Natural killer cell (primary cell): Measurements from ENCODE around the gene ACTN3. TPM values are rescaled to one million over a fixed set of nuclear protein-coding genes. Genes with fewer than 3 reads are reported as not detected.

Experiments
- ATAC-seq, 3 donors: fragments of 150-1000 bp in 2 of 3; fragments of 200-7000 bp in 1 of 3; cut with Tn5 transposase; 1 replicate in 1 of 3; 2 replicates in 2 of 3; pipeline ENCODE4 v1.10.0; 2021; ENCODE audit warnings: mild to moderate bottlenecking in 2 of 3, moderate library complexity in 2 of 3
- DNase-seq, 2 donors: peaks; one replicate each; pipeline versions ENCODE4 v3.0.0 to v3.0.0-alpha.2; 2013 to 2021; ENCODE audit warnings: mixed read lengths in 1 of 2
- H3K27ac ChIP-seq: one replicate; pipeline ENCODE4 v1.5.1; 2013; ENCODE audit warnings: mild to moderate bottlenecking, low read length
- H3K27me3 ChIP-seq: one replicate; pipeline ENCODE4 v1.6.1; 2013; ENCODE audit warnings: low read length; ENCODE audit not compliant: control insufficient read depth, insufficient read depth
- H3K36me3 ChIP-seq: one replicate; pipeline ENCODE4 v1.6.1; 2013; ENCODE audit warnings: low read length; ENCODE audit not compliant: control insufficient read depth, insufficient read depth
- H3K4me1 ChIP-seq: one replicate; pipeline ENCODE4 v1.6.1; 2013; ENCODE audit warnings: low read length; ENCODE audit not compliant: control insufficient read depth, insufficient read depth
- H3K4me3 ChIP-seq: one replicate; pipeline ENCODE4 v1.5.1; 2013; ENCODE audit warnings: low read length
- H3K9me3 ChIP-seq: one replicate; pipeline ENCODE4 v1.6.1; 2013; ENCODE audit warnings: low read length; ENCODE audit not compliant: control insufficient read depth, insufficient read depth
- H3K27ac Mint-ChIP-seq, 2 donors: one replicate each; pipeline ENCODE4 v1.8.0; 2022; ENCODE audit warnings: mild to moderate bottlenecking in 2 of 2, mixed read lengths in 2 of 2, moderate library complexity in 1 of 2
- H3K27me3 Mint-ChIP-seq, 2 donors: one replicate each; pipeline ENCODE4 v1.8.0; 2022; ENCODE audit warnings: low read depth in 2 of 2, mixed read lengths in 2 of 2
- H3K36me3 Mint-ChIP-seq: one replicate; pipeline ENCODE4 v1.8.0; 2022; ENCODE audit warnings: mixed read lengths
- H3K4me1 Mint-ChIP-seq, 2 donors: one replicate each; pipeline ENCODE4 v1.8.0; 2022; ENCODE audit warnings: mixed read lengths in 2 of 2
- H3K4me3 Mint-ChIP-seq: one replicate; pipeline ENCODE4 v1.8.0; 2022; ENCODE audit warnings: mild to moderate bottlenecking, moderate library complexity, mixed read lengths
- H3K9me3 Mint-ChIP-seq, 2 donors: one replicate each; pipeline ENCODE4 v1.8.0; 2022; ENCODE audit warnings: mixed read lengths in 2 of 2
- CTCF ChIP-seq: fragments of 200-600 bp; IDR thresholded peaks from one replicate; pipeline ENCODE4 v1.8.0; 2022; ENCODE audit warnings: antibody characterized with exemption
- WGBS: methylation state at CpG from one replicate; pipeline ENCODE4 v1.1.7; 2013; ENCODE audit warnings: missing lambda C conversion rate; ENCODE audit not compliant: insufficient coverage; 5-methylcytosine and 5-hydroxymethylcytosine counted together
- intact Hi-C: fragments of 100-400 bp; cut with micrococcal nuclease; formaldehyde crosslinking; loops from one replicate; pipeline ENCODE4 v1.14.2; 2022
- total RNA-seq, 4 donors: library from RNA; stranded (reverse); fragments of 120-200 nt in 1 of 4; gene quantifications; one replicate each; pipeline versions ENCODE4 v1.2.3 to v1.2.4, GENCODE V29; 2013 to 2022

The ACTN3 gene
- total RNA-seq, 3 donors from 2014 or later (not counting 1 experiment from before 2014, with no cell fraction given), result 0.33 to 1.00 (median 0.50) TPM

- no peaks in the 10 kb centered on the region for H3K9me3 ChIP-seq
- peak within 1 kb of the TSS; percentile 52 for H3K4me3 ChIP-seq
- Mint-ChIP-seq H3K36me3 (no peaks in the 10 kb centered on the region), H3K27me3 (no peaks in the 10 kb centered on the region), H3K9me3 (no peaks in the 10 kb centered on the region), H3K4me1 (peaks cover 31 to 33% of the 10 kb centered on the region in 2 donors), H3K4me3 (peak within 1 kb of the TSS; percentile 100), H3K27ac (peak within 1 kb of the TSS; percentile 98 to 100)
- peak; percentile 72 for TF ChIP-seq CTCF
- WGBS, result 18% methylated on average over 68 of the region's 68 CpGs
- H3K36me3 ChIP-seq, result no peaks in the 10 kb centered on the region
- intact Hi-C loops, result loop anchor here (1.0 kb wide), 3 partner anchors 24 to 86 kb away; partner anchors contain the start of genes RBM14 and RBM4
- peak within 1 kb of the TSS; percentile 63 for H3K27ac ChIP-seq
- DNase-seq, result peak; percentile 98 to 99
- H3K4me1 ChIP-seq, result peaks cover 20% of the 10 kb centered on the region
- H3K27me3 ChIP-seq, result no peaks in the 10 kb centered on the region
- peak; percentile 96 to 97 (median 96) for ATAC-seq
These were observed 46.0 kb downstream of the ACTN3 start, which contains the start of the genes CCDC87 and CCS for GRCh38 chr11:66592457-66593302. TSS of gene CCDC87 (minus strand) at chr11:66593063. CDS start at chr11:66593015, 48 bp downstream. TSS of gene CCS (plus strand) at chr11:66593185. CDS start at chr11:66593262, 77 bp downstream.

GRCh38 chr11:66593303-66593635 is 46.6 kb downstream of the ACTN3 start:
- Mint-ChIP-seq H3K4me3 (peak overlapping the region; percentile 100), H3K27me3 (no peaks in the 10 kb centered on the region), H3K27ac (peak overlapping the region; percentile 98 to 100), H3K4me1 (peaks cover 31 to 33% of the 10 kb centered on the region in 2 donors), H3K9me3 (no peaks in the 10 kb centered on the region), H3K36me3 (no peaks in the 10 kb centered on the region)
- no peak for TF ChIP-seq CTCF
- no peaks in the 10 kb centered on the region for H3K27me3 ChIP-seq
- peaks cover 20% of the 10 kb centered on the region for H3K4me1 ChIP-seq
- WGBS, result 5% methylated on average over 12 of the region's 12 CpGs
- H3K9me3 ChIP-seq, result no peaks in the 10 kb centered on the region
- no peaks in the 10 kb centered on the region for H3K36me3 ChIP-seq
- DNase-seq (no peak), ATAC-seq (peak in 1 of 3 donors; percentile 2)
- peak overlapping the region; percentile 52 for H3K4me3 ChIP-seq
- peak overlapping the region; percentile 63 for H3K27ac ChIP-seq
- intact Hi-C loops, result loop anchor here (1.0 kb wide), 3 partner anchors 23 to 85 kb away; partner anchors contain the start of genes RBM14 and RBM4

GRCh38 chr11:66593650-66594049 is 46.9 kb downstream of the ACTN3 start:
- peak overlapping the region; percentile 100 for H3K4me3 Mint-ChIP-seq
- ATAC-seq, result no peak
- no peaks in the 10 kb centered on the region for H3K36me3 ChIP-seq
- H3K9me3 ChIP-seq, result no peaks in the 10 kb centered on the region
- 59% methylated on average over 7 of the region's 7 CpGs for WGBS
- H3K4me1 ChIP-seq, result peaks cover 20% of the 10 kb centered on the region
- H3K9me3 Mint-ChIP-seq, result no peaks in the 10 kb centered on the region
- no peaks in the 10 kb centered on the region for H3K27me3 ChIP-seq
- no peaks in the 10 kb centered on the region for H3K36me3 Mint-ChIP-seq
- DNase-seq, result no peak
- peak overlapping the region; percentile 52 for H3K4me3 ChIP-seq
- no peak for TF ChIP-seq CTCF
- peak overlapping the region; percentile 63 for H3K27ac ChIP-seq
- no peaks in the 10 kb centered on the region for H3K27me3 Mint-ChIP-seq
- peak overlapping the region; percentile 98 to 100 for H3K27ac Mint-ChIP-seq
- peaks cover 31 to 33% of the 10 kb centered on the region in 2 donors for H3K4me1 Mint-ChIP-seq
- intact Hi-C loops, result loop anchor here (1.0 kb wide), 3 partner anchors 23 to 85 kb away; partner anchors contain the start of genes RBM14 and RBM4
